Measurements from ENCODE around the gene PPCDC.

PPCDC gene

DNA sequence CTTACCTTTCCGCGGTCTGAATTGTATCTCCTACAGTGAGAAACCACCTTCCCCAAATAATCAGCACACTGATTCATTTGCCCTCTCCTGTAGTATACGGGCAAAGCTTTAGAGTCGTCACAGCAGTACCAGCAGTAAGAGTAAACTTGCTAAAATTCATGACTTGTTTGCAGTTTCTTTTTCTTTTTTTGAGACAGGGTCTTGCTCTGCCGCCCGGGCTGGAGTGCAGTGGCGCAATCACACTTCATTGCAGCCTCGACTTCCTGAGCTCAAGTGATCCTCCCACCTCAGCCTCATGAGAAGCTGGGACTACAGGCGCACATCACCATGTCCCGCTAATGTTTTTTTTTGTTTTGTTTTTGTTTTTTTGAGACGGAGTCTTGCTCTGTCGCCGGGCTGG, 16.2 kb upstream of the PPCDC start:
- no peak for FAIRE-seq
- DNase-seq (ENCODE audit: insufficient read length, low spot score): no peak
- TF ChIP-seq SPI1 (IDR thresholded peaks at IDR 0.05; ENCODE audit: low read depth, low read length) (no peak), POLR2AphosphoS5 (IDR thresholded peaks at IDR 0.05; ENCODE audit: low read depth, low read length) (no peak), POU2F2 (IDR thresholded peaks at IDR 0.05; ENCODE audit: low read depth, low read length) (no peak), PAX5 (IDR thresholded peaks at IDR 0.05; ENCODE audit: insufficient read depth, low read length, severe bottlenecking) (no peak), TAF1 (IDR thresholded peaks at IDR 0.05; ENCODE audit: low read depth, low read length) (no peak), POLR2A (IDR thresholded peaks at IDR 0.05; ENCODE audit: low read depth, low read length) (no peak)

DNA sequence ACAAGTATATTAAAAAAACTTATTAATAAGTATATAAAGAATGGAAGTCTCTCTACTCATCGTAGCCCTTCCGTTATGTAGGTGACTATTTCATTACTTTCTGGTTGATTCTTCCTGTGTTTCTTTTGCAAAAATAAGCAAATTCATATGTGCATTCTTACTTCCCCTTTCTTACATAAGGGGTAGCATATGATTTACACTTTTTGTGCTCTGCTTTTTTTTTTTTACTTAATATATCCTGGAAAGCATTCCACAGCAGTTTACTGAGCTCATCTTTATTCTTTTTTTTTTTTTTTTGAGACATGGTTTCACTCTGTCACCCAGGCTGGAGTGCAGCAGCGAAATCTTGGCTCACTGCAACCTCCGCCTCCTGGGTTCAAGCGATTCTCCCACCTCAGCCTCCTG, 15.2 kb upstream of the PPCDC start:
- FAIRE-seq: no peak
- no peak for DNase-seq (ENCODE audit: insufficient read length, low spot score)
- TF ChIP-seq TAF1 (IDR thresholded peaks at IDR 0.05; ENCODE audit: low read depth, low read length) (no peak), SPI1 (IDR thresholded peaks at IDR 0.05; ENCODE audit: low read depth, low read length) (no peak), PAX5 (IDR thresholded peaks at IDR 0.05; ENCODE audit: insufficient read depth, low read length, severe bottlenecking) (no peak), POLR2AphosphoS5 (IDR thresholded peaks at IDR 0.05; ENCODE audit: low read depth, low read length) (no peak), POU2F2 (IDR thresholded peaks at IDR 0.05; ENCODE audit: low read depth, low read length) (no peak), POLR2A (IDR thresholded peaks at IDR 0.05; ENCODE audit: low read depth, low read length) (no peak)

DNA sequence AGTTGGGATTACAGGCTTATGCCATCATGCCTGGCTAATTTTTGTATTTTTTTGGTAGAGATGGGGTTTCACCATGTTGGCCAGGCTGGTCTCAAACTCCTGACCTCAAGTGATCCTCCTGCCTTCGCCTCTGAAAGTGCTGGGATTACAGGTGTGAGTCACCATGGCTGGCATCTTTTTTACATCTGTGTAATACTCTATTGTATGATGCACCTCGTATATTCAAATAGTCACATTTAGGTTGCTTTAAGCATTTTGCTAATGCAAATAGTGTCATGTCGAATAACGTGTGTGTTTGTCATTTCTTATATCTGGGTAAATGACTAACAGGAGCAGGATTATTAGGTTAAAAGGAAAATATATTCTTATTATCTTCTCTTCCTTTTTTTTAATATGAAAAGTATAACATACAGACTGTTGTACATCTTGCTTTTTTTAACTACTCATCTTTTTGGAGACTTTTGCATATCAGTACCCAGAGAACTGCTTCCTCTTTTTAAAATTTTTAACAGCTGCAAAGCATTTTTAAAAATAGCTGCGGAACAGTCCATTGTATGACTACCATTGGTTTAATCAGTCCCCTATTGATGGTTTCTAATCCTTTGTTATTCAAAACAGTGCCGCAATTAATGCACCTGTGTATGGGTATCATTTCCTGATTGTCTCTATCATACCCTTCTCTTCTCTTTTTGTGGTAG, 14.6 kb upstream of the PPCDC start:
- peak; percentile 23 for FAIRE-seq
- TF ChIP-seq POLR2AphosphoS5 (IDR thresholded peaks at IDR 0.05; ENCODE audit: low read depth, low read length) (no peak), POLR2A (IDR thresholded peaks at IDR 0.05; ENCODE audit: low read depth, low read length) (no peak), POU2F2 (IDR thresholded peaks at IDR 0.05; ENCODE audit: low read depth, low read length) (peak; percentile 60; the same call in 1 of the 2 replicates), SPI1 (IDR thresholded peaks at IDR 0.05; ENCODE audit: low read depth, low read length) (peak; percentile 61), TAF1 (IDR thresholded peaks at IDR 0.05; ENCODE audit: low read depth, low read length) (no peak), PAX5 (IDR thresholded peaks at IDR 0.05; ENCODE audit: insufficient read depth, low read length, severe bottlenecking) (no peak)
- DNase-seq (ENCODE audit: insufficient read length, low spot score): no peak

DNA sequence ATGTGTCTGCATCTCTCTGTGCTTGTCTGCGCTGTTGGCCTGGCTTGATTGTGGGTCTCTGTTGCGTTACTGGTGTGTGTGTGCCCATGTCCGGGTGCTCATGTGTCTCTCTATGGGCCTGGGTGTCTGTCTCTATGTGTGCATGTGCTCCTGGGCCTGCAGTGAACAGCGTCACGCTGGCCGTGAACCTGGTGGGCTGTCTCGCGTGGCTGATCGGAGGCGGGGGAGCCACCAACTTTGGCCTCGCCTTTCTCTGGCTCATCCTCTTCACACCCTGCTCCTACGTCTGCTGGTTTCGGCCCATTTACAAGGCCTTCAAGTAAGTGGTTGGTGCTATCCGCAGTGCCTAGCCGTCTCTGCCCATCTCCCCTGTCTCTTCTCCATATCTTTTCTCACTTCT, 7.0 kb upstream of the PPCDC start:
- TF ChIP-seq PAX5 (IDR thresholded peaks at IDR 0.05; ENCODE audit: insufficient read depth, low read length, severe bottlenecking) (no peak), POU2F2 (IDR thresholded peaks at IDR 0.05; ENCODE audit: low read depth, low read length) (no peak), TAF1 (IDR thresholded peaks at IDR 0.05; ENCODE audit: low read depth, low read length) (no peak), POLR2A (IDR thresholded peaks at IDR 0.05; ENCODE audit: low read depth, low read length) (no peak), SPI1 (IDR thresholded peaks at IDR 0.05; ENCODE audit: low read depth, low read length) (no peak), POLR2AphosphoS5 (IDR thresholded peaks at IDR 0.05; ENCODE audit: low read depth, low read length) (no peak)
- DNase-seq (ENCODE audit: insufficient read length, low spot score): no peak
- FAIRE-seq: no peak

DNA sequence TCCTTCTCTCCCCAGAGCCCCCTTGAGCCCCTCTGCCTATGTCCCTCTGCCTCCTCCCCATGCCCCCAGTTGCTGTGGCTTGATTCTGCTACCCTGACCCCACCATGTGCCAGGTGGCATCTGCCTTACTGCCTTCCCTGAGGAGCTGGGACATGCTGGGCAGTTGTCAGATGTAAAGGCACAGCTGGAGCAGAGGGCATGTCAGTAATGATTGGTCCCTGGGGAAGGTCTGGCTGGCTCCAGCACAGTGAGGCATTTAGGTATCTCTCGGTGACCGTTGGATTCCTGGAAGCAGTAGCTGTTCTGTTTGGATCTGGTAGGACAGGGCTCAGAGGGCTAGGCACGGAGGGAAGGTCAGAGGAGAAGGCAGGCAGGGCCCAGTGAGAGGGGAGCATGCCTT, 3.5 kb upstream of the PPCDC start:
- TF ChIP-seq POLR2AphosphoS5 (IDR thresholded peaks at IDR 0.05; ENCODE audit: low read depth, low read length) (no peak), TAF1 (IDR thresholded peaks at IDR 0.05; ENCODE audit: low read depth, low read length) (no peak), POLR2A (IDR thresholded peaks at IDR 0.05; ENCODE audit: low read depth, low read length) (no peak), PAX5 (IDR thresholded peaks at IDR 0.05; ENCODE audit: insufficient read depth, low read length, severe bottlenecking) (no peak), POU2F2 (IDR thresholded peaks at IDR 0.05; ENCODE audit: low read depth, low read length) (no peak), SPI1 (IDR thresholded peaks at IDR 0.05; ENCODE audit: low read depth, low read length) (no peak)
- no peak for DNase-seq (ENCODE audit: insufficient read length, low spot score)
- no peak for FAIRE-seq

DNA sequence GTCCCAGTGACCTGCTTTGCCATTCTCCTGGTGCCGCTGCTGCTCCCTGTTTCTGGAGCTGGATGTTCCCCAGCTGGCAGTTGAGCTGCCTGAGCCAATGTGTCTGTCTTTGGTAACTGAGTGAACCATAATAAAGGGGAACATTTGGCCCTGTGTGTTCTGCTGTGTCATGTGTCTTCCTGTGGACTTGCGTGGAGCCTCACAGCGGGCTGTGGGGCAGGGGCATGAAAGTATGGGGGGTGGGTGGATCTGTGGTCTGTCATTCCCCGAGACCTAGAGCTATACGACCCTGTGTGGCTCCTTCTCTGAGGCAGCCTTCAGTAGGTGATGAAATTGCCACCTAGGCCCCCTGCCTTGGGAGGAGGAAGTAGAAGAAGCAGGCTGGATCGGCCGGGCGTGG, 2.0 kb upstream of the PPCDC start:
- FAIRE-seq (no peak), DNase-seq (ENCODE audit: insufficient read length, low spot score) (no peak)
- TF ChIP-seq TAF1 (IDR thresholded peaks at IDR 0.05; ENCODE audit: low read depth, low read length) (no peak), POU2F2 (IDR thresholded peaks at IDR 0.05; ENCODE audit: low read depth, low read length) (no peak), POLR2AphosphoS5 (IDR thresholded peaks at IDR 0.05; ENCODE audit: low read depth, low read length) (no peak), SPI1 (IDR thresholded peaks at IDR 0.05; ENCODE audit: low read depth, low read length) (no peak), POLR2A (IDR thresholded peaks at IDR 0.05; ENCODE audit: low read depth, low read length) (no peak), PAX5 (IDR thresholded peaks at IDR 0.05; ENCODE audit: insufficient read depth, low read length, severe bottlenecking) (no peak)

DNA sequence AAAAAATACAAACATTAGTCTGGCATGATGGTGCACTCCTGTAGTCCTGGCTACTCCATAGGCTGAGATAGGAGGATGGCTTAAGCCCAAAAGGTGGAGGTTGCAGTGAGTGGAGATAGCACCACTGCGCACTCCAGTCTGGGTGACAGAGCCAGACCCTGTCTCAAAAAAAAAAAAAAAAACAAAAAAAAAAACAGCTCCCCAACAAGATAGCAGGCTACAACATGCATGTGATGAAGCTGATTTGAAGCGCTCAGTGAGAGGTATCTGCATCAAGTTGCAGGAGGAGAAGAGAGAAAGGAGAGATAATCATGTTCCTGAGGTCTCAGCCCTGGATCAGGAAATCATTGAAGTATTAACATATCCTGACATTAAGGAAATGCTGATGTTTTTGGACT, 608 bp upstream of the PPCDC start:
- TF ChIP-seq POLR2A (IDR thresholded peaks at IDR 0.05; ENCODE audit: low read depth, low read length) (no peak), POLR2AphosphoS5 (IDR thresholded peaks at IDR 0.05; ENCODE audit: low read depth, low read length) (no peak), TAF1 (IDR thresholded peaks at IDR 0.05; ENCODE audit: low read depth, low read length) (no peak), POU2F2 (IDR thresholded peaks at IDR 0.05; ENCODE audit: low read depth, low read length) (no peak), PAX5 (IDR thresholded peaks at IDR 0.05; ENCODE audit: insufficient read depth, low read length, severe bottlenecking) (no peak), SPI1 (IDR thresholded peaks at IDR 0.05; ENCODE audit: low read depth, low read length) (no peak)
- FAIRE-seq (no peak), DNase-seq (ENCODE audit: insufficient read length, low spot score) (no peak)

DNA sequence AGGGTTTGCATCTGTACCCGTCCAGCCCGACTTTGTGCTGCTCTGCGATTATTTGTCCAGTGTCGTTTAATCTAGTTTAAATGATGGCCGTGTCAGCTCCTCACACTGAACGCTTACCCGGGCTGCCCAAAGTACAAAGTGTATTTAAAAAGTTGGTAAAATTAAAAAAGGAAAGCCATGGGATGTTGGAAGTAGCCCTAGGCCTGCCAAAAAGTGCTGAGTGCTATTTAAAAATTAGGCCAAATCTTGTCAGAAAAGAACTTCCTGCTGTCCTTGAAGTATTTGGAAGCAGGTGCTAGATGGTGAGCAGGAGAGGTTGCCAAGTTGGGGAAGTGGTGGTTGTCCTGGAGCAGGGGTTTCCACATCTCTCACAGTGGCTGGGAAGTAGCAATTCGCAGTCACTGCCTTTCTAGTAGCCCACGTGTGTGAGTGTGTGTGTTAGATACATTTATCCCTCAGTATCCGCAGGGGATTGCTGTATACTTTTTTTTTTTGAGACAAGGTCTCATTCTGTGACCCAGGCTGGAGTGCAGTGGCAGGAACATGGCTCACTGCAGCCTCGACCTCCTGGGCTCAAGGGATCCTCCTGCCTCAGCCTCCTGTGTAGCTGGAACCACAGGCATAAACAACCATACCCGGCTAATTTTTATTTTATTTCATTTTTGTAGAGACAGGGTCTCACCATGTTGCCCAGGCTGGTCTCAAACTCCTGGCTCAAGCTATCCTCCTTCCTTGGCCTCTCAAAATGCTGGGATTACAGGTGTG, 664 bp downstream of the PPCDC start:
- TF ChIP-seq PAX5 (IDR thresholded peaks at IDR 0.05; ENCODE audit: insufficient read depth, low read length, severe bottlenecking) (no peak), POLR2AphosphoS5 (IDR thresholded peaks at IDR 0.05; ENCODE audit: low read depth, low read length) (no peak), POU2F2 (IDR thresholded peaks at IDR 0.05; ENCODE audit: low read depth, low read length) (no peak), POLR2A (IDR thresholded peaks at IDR 0.05; ENCODE audit: low read depth, low read length) (no peak; the same call in 1 of the 2 replicates), SPI1 (IDR thresholded peaks at IDR 0.05; ENCODE audit: low read depth, low read length) (peak; percentile 42), TAF1 (IDR thresholded peaks at IDR 0.05; ENCODE audit: low read depth, low read length) (no peak)
- peak; percentile 41 for FAIRE-seq
- no peak for DNase-seq (ENCODE audit: insufficient read length, low spot score)

DNA sequence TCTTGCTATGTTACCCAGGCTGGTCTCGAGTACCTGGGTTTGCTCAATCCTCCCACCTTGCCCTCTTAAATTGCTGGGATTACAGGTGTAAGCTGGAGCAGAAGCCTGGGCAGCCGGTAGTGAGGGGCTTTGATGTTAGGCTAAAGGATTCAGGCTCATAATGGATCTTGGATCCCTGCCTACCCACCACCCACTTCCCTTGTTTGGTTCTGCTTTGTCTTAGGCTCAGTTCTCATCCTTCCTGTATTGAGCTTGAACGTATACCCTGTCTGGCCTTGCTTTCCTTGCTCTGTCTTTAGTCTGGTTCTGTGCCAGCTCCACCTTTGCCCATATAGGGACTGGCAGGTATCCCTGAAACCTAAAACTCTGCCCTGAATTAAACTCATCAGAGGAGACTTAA, 1.7 kb downstream of the PPCDC start:
- DNase-seq (ENCODE audit: insufficient read length, low spot score): no peak
- FAIRE-seq: peak; percentile 52
- TF ChIP-seq SPI1 (IDR thresholded peaks at IDR 0.05; ENCODE audit: low read depth, low read length) (no peak), TAF1 (IDR thresholded peaks at IDR 0.05; ENCODE audit: low read depth, low read length) (no peak), POLR2AphosphoS5 (IDR thresholded peaks at IDR 0.05; ENCODE audit: low read depth, low read length) (no peak), PAX5 (IDR thresholded peaks at IDR 0.05; ENCODE audit: insufficient read depth, low read length, severe bottlenecking) (no peak), POLR2A (IDR thresholded peaks at IDR 0.05; ENCODE audit: low read depth, low read length) (no peak), POU2F2 (IDR thresholded peaks at IDR 0.05; ENCODE audit: low read depth, low read length) (no peak)

Data from GM12891 (cell line).